ENCODE data around the gene PTPRM.

PTPRM gene

DNA sequence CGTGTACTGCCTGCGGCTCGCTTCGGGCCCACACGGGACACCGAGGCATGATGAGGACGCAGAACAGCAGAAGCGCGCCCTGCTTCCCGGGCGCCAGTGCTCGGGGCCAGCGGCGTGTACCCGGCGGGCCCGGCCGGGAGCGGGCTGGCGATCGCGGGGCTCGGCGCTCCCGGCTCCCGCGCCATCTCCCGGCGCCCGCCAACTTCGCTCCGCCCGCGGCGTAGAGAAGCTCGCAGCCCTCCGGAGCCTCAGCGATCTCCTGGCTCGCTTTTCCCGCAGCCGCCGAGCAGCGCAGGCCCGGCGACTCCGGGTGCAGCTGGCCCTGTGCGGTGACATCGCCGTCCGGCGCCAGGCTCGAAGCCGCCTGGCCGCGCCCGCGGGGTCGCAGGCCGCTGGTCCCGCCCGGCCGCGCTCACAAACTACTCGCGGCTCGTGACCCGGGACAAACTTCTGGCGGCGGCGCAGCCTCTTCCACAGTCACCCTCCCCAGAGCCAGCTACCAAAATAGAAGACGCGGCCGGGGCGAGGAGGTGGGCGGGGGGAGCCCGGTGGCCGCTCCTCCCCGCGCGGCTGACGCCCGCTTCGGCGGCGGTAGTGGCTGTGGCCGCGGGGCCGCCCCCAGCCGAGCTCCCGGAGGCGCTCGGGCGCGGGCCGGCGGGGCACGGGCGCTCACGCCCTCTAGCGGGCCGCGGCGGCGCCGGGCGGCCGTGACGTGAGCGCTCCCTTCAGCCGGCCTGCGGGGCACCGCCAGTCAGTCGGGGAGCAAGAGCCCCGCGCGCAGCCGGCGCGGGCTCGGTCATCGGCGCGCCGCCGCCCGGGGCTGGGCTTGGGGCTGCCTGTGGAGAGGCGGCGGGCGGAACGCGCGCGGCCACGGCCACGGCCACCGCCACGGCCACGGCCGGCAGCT lies at the start of gene PTPRM:
Gene PTPRM, plus strand, starts transcription at position 750 of the 907 bp plus-strand sequence. CDS start 503 bp downstream, outside the sequence.
- no peak for DNase-seq

- DNase-seq: no peak
Observed at GRCh38 chr18:7517852-7518251, 49.3 kb upstream of the PTPRM start.

DNA sequence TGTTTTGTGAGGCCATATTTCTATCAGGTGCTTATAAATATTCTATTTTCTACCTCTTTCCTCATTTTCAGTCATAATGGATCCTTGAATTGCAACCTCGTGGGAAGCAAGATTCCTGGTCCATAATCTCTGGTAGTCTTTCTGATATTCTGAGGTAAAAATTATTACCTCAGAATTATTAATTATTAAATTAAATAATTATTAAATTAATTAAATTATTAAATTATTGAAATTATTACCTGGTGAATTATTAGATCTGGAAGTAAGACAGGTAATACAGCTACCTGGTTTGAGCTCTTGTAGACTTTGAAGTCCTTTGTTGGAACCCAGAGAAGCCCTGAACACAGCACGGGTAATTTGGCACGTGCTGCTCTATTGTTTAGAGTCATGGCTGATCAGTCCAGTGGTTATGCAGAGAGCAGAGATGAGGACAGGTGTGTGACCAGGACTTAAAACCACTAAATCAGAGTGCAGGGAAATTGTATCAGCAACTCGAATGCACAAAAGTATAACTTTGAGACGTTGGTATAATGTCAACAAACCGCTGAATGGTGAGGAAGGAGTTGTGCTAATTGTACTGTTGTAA lies 46.8 kb upstream of the PTPRM start:
- no peak for DNase-seq

GRCh38 chr18:7521226-7521856 lies 45.8 kb upstream of the PTPRM start:
- no peak for DNase-seq

DNA sequence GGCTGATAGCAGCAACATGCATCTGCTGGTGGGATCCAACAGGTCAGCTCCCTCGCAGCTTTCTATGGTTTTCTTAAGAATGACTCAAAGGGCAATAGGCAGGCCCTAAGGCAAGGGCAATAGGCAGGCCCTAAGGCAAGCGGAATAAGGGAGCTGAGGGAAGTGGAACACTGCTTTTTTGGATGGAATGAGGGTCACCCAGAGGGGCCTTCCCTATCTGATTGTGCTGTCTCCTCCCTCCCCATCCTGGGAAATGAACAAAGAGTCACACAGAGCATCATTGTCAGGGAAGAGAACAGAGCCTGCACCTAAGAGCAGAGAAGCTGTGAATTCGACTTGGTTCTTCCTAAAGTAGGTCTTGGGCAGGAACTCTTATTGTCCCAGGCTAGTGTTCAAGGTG lies 43.3 kb upstream of the PTPRM start:
- no peak for DNase-seq

GRCh38 chr18:7524786-7525185 lies 42.3 kb upstream of the PTPRM start:
- no peak for DNase-seq

GRCh38 chr18:7532942-7533341 lies 34.2 kb upstream of the PTPRM start:
- DNase-seq: no peak

- DNase-seq: no peak
Observed at GRCh38 chr18:7535436-7536205, 31.5 kb upstream of the PTPRM start.

DNA sequence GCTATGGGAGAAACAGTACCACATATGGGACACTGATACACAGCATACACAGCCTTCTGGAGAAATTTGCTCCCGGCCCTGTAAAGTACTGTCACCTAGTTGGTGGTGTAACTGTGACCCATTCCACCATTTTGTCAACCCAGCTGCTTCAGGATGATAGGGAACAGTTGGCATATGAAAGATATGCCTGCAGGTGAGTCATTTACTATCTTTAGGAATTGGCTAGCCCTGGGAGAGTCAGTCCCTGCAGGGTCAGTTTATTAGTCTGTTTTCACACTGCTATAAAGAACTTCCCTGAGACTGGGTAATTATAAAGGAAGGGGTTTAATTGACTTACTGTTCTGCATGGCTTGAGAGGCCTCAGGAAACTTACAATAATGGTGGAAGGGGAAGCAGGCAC lies 30.0 kb upstream of the PTPRM start:
- DNase-seq: no peak

- DNase-seq: no peak
Observed at GRCh38 chr18:7541835-7542234, 25.3 kb upstream of the PTPRM start.

GRCh38 chr18:7544686-7545085 lies 22.4 kb upstream of the PTPRM start:
- no peak for DNase-seq

- no peak for DNase-seq
Observed at GRCh38 chr18:7545734-7546133, 21.4 kb upstream of the PTPRM start.

- no peak for DNase-seq
Observed at GRCh38 chr18:7548221-7548620, 18.9 kb upstream of the PTPRM start.

DNA sequence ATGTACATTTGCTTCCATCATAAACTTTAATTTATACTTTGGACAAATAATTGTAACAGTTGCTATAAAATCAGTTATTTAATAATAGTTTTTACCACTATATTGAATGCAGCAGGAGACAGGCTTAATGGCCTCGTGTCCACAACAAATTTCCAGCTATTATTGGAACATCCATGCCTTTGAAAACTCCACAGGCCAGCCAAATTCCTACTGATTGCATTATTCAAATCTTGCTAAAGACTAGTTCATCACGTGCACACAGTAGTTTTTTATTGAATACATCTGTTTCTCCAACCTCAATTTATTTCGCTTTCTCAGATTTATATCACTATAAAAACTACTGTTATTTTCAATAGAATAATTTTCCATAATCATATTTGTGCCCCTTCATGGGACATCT lies 18.4 kb upstream of the PTPRM start:
- DNase-seq: no peak

- DNase-seq: no peak
Observed at GRCh38 chr18:7557973-7558372, 9.1 kb upstream of the PTPRM start.

DNA sequence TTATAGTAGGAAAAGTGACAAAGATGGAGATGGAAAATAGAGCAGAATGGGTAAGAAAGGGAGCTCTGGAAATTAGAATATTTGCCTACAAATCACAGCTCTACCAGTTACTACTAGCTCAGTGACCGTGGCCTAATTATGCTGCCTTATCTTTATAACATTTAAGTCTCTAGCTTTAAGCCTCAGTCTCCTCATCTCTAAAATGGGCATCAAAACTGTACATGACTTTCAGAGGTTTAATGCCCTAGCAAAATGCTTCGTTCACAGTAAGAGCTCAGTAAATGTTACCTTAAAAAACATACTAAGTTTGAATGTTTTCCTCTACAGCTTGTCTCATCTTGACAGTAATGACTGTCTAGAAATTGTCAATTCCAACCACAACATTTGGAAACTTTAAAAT lies 8.3 kb upstream of the PTPRM start:
- DNase-seq: no peak

- DNase-seq: no peak
Observed at GRCh38 chr18:7559709-7560319, 7.3 kb upstream of the PTPRM start.

DNA sequence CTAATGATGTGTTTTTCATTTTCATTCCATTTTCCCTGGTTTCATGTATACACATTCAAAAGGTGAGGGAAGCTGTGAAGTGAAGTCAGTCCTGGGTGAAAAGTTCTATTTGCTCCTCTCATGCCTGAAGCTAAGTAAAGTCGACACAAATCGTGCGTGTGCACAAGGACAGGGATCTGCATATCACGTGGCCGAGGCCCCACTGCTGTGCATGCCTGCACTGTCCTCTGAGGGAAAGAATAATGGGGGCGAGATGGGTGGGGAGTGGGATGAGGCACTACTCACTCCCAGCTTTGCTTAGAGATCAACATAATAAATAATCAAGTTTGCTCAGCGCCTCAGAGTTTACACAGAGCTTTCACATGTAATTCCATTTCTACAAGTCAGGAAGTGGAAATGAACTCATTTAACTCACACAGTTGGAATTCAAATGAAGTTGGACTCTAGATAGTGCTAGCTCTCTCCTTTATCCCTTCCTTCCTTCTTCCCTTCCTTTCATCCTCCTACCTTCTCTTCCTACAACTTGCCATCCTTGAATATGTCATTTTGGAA lies 5.1 kb upstream of the PTPRM start:
- no peak for DNase-seq

DNA sequence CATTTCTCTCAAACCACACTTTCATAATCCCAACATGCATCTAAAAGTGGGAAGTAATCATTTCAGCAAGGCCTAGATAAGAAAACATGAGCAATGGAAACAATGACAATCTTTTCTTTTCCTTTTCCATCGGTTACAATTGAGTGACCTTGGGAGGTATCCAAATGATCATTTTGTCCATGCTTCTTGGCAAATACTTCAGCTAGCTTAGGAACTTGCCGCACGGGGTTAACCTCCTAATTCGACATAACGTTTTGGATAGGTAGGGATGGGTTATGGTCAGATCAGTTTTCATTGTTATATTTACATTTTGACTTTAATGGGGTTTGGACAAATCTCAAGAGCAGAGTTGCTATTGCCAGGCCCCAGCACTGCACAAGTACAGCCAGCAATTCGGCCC lies 4.6 kb upstream of the PTPRM start:
- DNase-seq: no peak

DNA sequence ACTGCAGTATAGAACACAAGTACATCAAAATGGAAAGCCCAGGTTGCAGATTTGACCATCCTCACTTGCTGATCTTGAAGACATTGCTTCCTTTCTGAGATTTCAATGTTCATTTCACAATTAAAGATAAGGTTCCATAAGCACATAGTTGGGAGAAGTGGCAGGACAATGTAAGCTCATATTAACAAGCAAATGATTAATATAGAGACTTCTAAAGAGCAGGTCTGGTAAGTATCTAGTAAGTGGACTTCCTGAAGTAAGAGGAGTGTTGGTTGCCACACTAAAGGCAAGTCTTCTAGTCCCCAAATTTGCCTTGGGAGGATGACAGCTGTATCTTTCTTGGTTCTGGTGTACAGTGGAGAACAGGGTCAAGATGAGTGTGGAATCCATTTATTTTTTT lies 1.4 kb upstream of the PTPRM start:
- DNase-seq: no peak

DNA sequence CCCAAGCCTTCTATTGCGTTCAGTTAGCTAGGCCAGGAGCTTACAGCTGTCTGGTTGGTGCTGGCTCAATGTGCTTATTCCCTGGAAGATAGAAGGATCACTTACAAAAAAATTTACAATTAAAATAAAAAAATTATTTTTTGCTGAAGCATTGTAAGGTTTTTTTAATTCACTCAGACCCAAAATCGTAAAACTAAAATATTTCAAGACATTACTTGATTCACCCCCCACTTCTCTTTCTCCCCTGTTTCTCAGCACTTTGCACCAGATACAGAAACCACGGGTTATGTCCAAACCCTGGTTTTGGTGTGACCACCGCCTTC lies 911 bp upstream of the PTPRM start:
- no peak for DNase-seq

Data from NCI-H1417 treated with DMSO at 0.1 percent for 48 hours (cell line).